ENCODE data around the gene CDK17. TPM values are rescaled to one million over a fixed set of nuclear protein-coding genes. Genes with fewer than 3 reads are reported as not detected.

Gene CDK17
- total and polyA plus RNA-seq, 2 donors (not counting 1 experiment from before 2014, with no cell fraction given), result 15.6 to 87.8 TPM

DNA sequence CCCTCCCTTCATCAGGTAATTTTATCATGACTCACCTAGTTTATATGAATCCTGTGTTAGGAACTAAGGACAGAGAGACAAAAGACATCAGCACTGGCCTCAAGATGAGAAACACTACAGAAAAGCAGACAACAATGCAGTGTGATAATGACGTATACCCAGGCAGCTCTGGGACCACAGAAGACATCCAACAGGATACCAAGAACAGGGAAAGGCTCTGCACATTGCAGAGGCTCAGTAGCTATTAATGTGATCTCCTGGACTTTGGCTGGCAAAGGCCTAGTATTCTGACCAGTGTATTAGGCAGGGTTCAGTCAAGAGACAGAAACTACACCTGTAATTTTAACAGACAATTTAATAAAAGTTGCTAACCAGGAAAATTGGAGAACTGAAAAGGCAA lies 39.7 kb downstream of the CDK17 start:
- intact Hi-C loops (cut with micrococcal nuclease), result no loop called here

DNA sequence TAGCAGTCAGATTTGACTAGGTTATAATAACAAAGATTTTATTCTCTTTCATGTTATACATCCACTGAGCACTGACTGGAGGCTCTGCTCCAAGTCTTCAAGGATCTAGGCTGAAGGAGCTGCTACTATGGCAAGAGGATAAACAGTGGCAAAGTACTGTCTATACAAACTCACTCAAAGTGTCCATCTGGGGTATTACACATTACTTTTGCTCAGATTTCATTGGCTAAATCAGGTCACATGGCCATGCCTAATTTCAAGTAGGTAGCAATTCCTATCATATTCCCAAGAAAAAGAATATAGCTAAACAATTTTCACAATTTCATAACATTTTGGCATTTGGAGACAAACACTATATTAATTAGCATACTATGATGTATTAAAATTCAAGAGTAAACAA lies 40.9 kb downstream of the CDK17 start:
- ChIA-PET CTCF (no interaction called here), POLR2A (no interaction called here)
- Mint-ChIP-seq H3K4me1 (peaks cover 64% of the 10 kb centered on the region), H3K9me3 (ENCODE audit: insufficient read depth) (no peaks in the 10 kb centered on the region), H3K4me3 (no peak overlapping the region), H3K27me3 (no peaks in the 10 kb centered on the region), H3K27ac (no peak overlapping the region)
- H3K4me1 ChIP-seq (ENCODE audit: control insufficient read depth in 2 of 2, insufficient read depth in 2 of 2, low read length in 2 of 2), result peaks cover 8 to 9% of the 10 kb centered on the region in 2 donors
- TF ChIP-seq EZH2 (IDR thresholded peaks at IDR 0.05; ENCODE audit: borderline replicate concordance, insufficient read depth, low read depth, low read length, poor library complexity, severe bottlenecking), result no peak
- TF ChIP-seq, protein P1, sequence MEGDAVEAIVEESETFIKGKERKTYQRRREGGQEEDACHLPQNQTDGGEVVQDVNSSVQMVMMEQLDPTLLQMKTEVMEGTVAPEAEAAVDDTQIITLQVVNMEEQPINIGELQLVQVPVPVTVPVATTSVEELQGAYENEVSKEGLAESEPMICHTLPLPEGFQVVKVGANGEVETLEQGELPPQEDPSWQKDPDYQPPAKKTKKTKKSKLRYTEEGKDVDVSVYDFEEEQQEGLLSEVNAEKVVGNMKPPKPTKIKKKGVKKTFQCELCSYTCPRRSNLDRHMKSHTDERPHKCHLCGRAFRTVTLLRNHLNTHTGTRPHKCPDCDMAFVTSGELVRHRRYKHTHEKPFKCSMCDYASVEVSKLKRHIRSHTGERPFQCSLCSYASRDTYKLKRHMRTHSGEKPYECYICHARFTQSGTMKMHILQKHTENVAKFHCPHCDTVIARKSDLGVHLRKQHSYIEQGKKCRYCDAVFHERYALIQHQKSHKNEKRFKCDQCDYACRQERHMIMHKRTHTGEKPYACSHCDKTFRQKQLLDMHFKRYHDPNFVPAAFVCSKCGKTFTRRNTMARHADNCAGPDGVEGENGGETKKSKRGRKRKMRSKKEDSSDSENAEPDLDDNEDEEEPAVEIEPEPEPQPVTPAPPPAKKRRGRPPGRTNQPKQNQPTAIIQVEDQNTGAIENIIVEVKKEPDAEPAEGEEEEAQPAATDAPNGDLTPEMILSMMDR (IDR thresholded peaks at IDR 0.05), result no peak
- no peak overlapping the region for H2AFZ ChIP-seq (ENCODE audit: insufficient read depth, low read depth, low read length, poor library complexity, severe bottlenecking)
- peaks cover 90% of the 10 kb centered on the region for H4K20me1 ChIP-seq (ENCODE audit: control insufficient read depth, insufficient read depth, low read length, poor library complexity, severe bottlenecking)
- ATAC-seq (ENCODE audit: low read depth) (no peak), DNase-seq (no peak)
- H3K36me3 ChIP-seq (replicated peaks in 1 of 2; ENCODE audit: control extremely low read depth in 1 of 2, control insufficient read depth in 1 of 2, extremely low read depth in 1 of 2, insufficient read depth in 2 of 2, low read length in 1 of 2), result peaks cover 0 to 2% of the 10 kb centered on the region in 2 experiments
- H3K79me2 ChIP-seq (ENCODE audit: control insufficient read depth, insufficient read depth, low read length), result peaks cover 94% of the 10 kb centered on the region
- intact Hi-C loops (cut with micrococcal nuclease), result no loop called here
- no peak overlapping the region for H3K4me3 ChIP-seq (ENCODE audit: control extremely low read depth in 1 of 5, extremely low read depth in 1 of 5, insufficient read depth in 1 of 5, low read depth in 2 of 5, low read length in 4 of 5)
- no peaks in the 10 kb centered on the region for H3K9me3 ChIP-seq (ENCODE audit: control extremely low read depth in 1 of 3, control insufficient read depth in 2 of 3, insufficient read depth in 1 of 3, low read length in 2 of 3)
- no peak overlapping the region for H3K27ac ChIP-seq (ENCODE audit: low read length in 2 of 2)
- no peak overlapping the region for H3K4me2 ChIP-seq (replicated peaks; ENCODE audit: low read depth, low read length, poor library complexity, severe bottlenecking)
- no peaks in the 10 kb centered on the region for H3K27me3 ChIP-seq (replicated peaks in 1 of 4; ENCODE audit: control extremely low read depth in 1 of 4, control insufficient read depth in 3 of 4, insufficient read depth in 4 of 4, low read length in 3 of 4)
- no peak overlapping the region for H3K9ac ChIP-seq (ENCODE audit: low read length)

More for the DNA sequence above, 39.7 kb downstream of the CDK17 start:
- no peak overlapping the region for H3K9ac ChIP-seq (ENCODE audit: low read length)
- whole genome bisulfite sequencing (ENCODE audit: insufficient coverage), result 100% methylated on average over 1 of the region's 1 CpG
- no peaks in the 10 kb centered on the region for H3K27me3 Mint-ChIP-seq
- CTCF ChIA-PET, result no interaction called here
- H3K9me3 ChIP-seq (ENCODE audit: control extremely low read depth in 1 of 3, control insufficient read depth in 2 of 3, insufficient read depth in 1 of 3, low read length in 2 of 3), result no peaks in the 10 kb centered on the region
- peak overlapping the region; percentile 6 for H3K27ac Mint-ChIP-seq
- H2AFZ ChIP-seq (ENCODE audit: insufficient read depth, low read depth, low read length, poor library complexity, severe bottlenecking), result no peak overlapping the region
- peaks cover 60% of the 10 kb centered on the region for H3K4me1 Mint-ChIP-seq
- H3K36me3 ChIP-seq (replicated peaks in 1 of 2; ENCODE audit: control extremely low read depth in 1 of 2, control insufficient read depth in 1 of 2, extremely low read depth in 1 of 2, insufficient read depth in 2 of 2, low read length in 1 of 2), result peaks cover 0 to 2% of the 10 kb centered on the region in 2 experiments
- ATAC-seq (ENCODE audit: low read depth) (no peak), DNase-seq (no peak)
- no peak overlapping the region for H3K4me2 ChIP-seq (replicated peaks; ENCODE audit: low read depth, low read length, poor library complexity, severe bottlenecking)
- TF ChIP-seq, protein P1 (IDR thresholded peaks at IDR 0.05), result no peak
- no peak for TF ChIP-seq EZH2 (IDR thresholded peaks at IDR 0.05; ENCODE audit: borderline replicate concordance, insufficient read depth, low read depth, low read length, poor library complexity, severe bottlenecking)
- peaks cover 94% of the 10 kb centered on the region for H3K79me2 ChIP-seq (ENCODE audit: control insufficient read depth, insufficient read depth, low read length)
- no peak overlapping the region for H3K4me3 Mint-ChIP-seq
- H3K4me1 ChIP-seq (ENCODE audit: control insufficient read depth in 2 of 2, insufficient read depth in 2 of 2, low read length in 2 of 2), result peaks cover 8 to 10% of the 10 kb centered on the region in 2 donors
- POLR2A ChIA-PET, result no interaction called here
- H4K20me1 ChIP-seq (ENCODE audit: control insufficient read depth, insufficient read depth, low read length, poor library complexity, severe bottlenecking), result peaks cover 88% of the 10 kb centered on the region
- H3K27me3 ChIP-seq (replicated peaks in 1 of 4; ENCODE audit: control extremely low read depth in 1 of 4, control insufficient read depth in 3 of 4, insufficient read depth in 4 of 4, low read length in 3 of 4), result no peaks in the 10 kb centered on the region
- no peaks in the 10 kb centered on the region for H3K9me3 Mint-ChIP-seq (ENCODE audit: insufficient read depth)
- H3K4me3 ChIP-seq (ENCODE audit: control extremely low read depth in 1 of 5, extremely low read depth in 1 of 5, insufficient read depth in 1 of 5, low read depth in 2 of 5, low read length in 4 of 5), result no peak overlapping the region
- no peak overlapping the region for H3K27ac ChIP-seq (ENCODE audit: low read length in 2 of 2)

Data from B cell (primary cell).